Natural killer cell (primary cell): ENCODE results near the gene MYO5C. TPM values are rescaled to one million over a fixed set of nuclear protein-coding genes. Genes with fewer than 3 reads are reported as not detected.
A peak's percentile ranks its signal among the peaks of the same experiment; 100 is the strongest.

Source experiments
- ATAC-seq, 3 donors: fragments of 150-1000 bp in 2 of 3; fragments of 200-7000 bp in 1 of 3; cut with Tn5 transposase; 1 replicate in 1 of 3; 2 replicates in 2 of 3; pipeline ENCODE4 v1.10.0; 2021; ENCODE audit warnings: mild to moderate bottlenecking in 2 of 3, moderate library complexity in 2 of 3
- DNase-seq, 2 donors: peaks; one replicate each; pipeline versions ENCODE4 v3.0.0 to v3.0.0-alpha.2; 2013 to 2021; ENCODE audit warnings: mixed read lengths in 1 of 2
- H3K27ac ChIP-seq: one replicate; pipeline ENCODE4 v1.5.1; 2013; ENCODE audit warnings: mild to moderate bottlenecking, low read length
- H3K27me3 ChIP-seq: one replicate; pipeline ENCODE4 v1.6.1; 2013; ENCODE audit warnings: low read length; ENCODE audit not compliant: control insufficient read depth, insufficient read depth
- H3K36me3 ChIP-seq: one replicate; pipeline ENCODE4 v1.6.1; 2013; ENCODE audit warnings: low read length; ENCODE audit not compliant: control insufficient read depth, insufficient read depth
- H3K4me1 ChIP-seq: one replicate; pipeline ENCODE4 v1.6.1; 2013; ENCODE audit warnings: low read length; ENCODE audit not compliant: control insufficient read depth, insufficient read depth
- H3K4me3 ChIP-seq: one replicate; pipeline ENCODE4 v1.5.1; 2013; ENCODE audit warnings: low read length
- H3K9me3 ChIP-seq: one replicate; pipeline ENCODE4 v1.6.1; 2013; ENCODE audit warnings: low read length; ENCODE audit not compliant: control insufficient read depth, insufficient read depth
- H3K27ac Mint-ChIP-seq, 2 donors: one replicate each; pipeline ENCODE4 v1.8.0; 2022; ENCODE audit warnings: mild to moderate bottlenecking in 2 of 2, mixed read lengths in 2 of 2, moderate library complexity in 1 of 2
- H3K27me3 Mint-ChIP-seq, 2 donors: one replicate each; pipeline ENCODE4 v1.8.0; 2022; ENCODE audit warnings: low read depth in 2 of 2, mixed read lengths in 2 of 2
- H3K36me3 Mint-ChIP-seq: one replicate; pipeline ENCODE4 v1.8.0; 2022; ENCODE audit warnings: mixed read lengths
- H3K4me1 Mint-ChIP-seq, 2 donors: one replicate each; pipeline ENCODE4 v1.8.0; 2022; ENCODE audit warnings: mixed read lengths in 2 of 2
- H3K4me3 Mint-ChIP-seq: one replicate; pipeline ENCODE4 v1.8.0; 2022; ENCODE audit warnings: mild to moderate bottlenecking, moderate library complexity, mixed read lengths
- H3K9me3 Mint-ChIP-seq, 2 donors: one replicate each; pipeline ENCODE4 v1.8.0; 2022; ENCODE audit warnings: mixed read lengths in 2 of 2
- CTCF ChIP-seq: fragments of 200-600 bp; IDR thresholded peaks from one replicate; pipeline ENCODE4 v1.8.0; 2022; ENCODE audit warnings: antibody characterized with exemption
- WGBS: methylation state at CpG from one replicate; pipeline ENCODE4 v1.1.7; 2013; ENCODE audit warnings: missing lambda C conversion rate; ENCODE audit not compliant: insufficient coverage; 5-methylcytosine and 5-hydroxymethylcytosine counted together
- intact Hi-C: fragments of 100-400 bp; cut with micrococcal nuclease; formaldehyde crosslinking; loops from one replicate; pipeline ENCODE4 v1.14.2; 2022
- total RNA-seq, 4 donors: library from RNA; stranded (reverse); fragments of 120-200 nt in 1 of 4; gene quantifications; one replicate each; pipeline versions ENCODE4 v1.2.3 to v1.2.4, GENCODE V29; 2013 to 2022

Gene MYO5C
- total RNA-seq, 3 donors from 2014 or later (not counting 1 experiment from before 2014, with no cell fraction given): 0.45 to 0.82 (median 0.60) TPM

- Mint-ChIP-seq H3K27me3 (peaks cover 0 to 6% of the 10 kb centered on the region in 2 donors), H3K36me3 (no peaks in the 10 kb centered on the region), H3K4me3 (no peak overlapping the region), H3K9me3 (no peaks in the 10 kb centered on the region), H3K4me1 (no peaks in the 10 kb centered on the region), H3K27ac (peak overlapping the region in 1 of 2 donors; percentile 4)
- Histone ChIP-seq H3K36me3 (no peaks in the 10 kb centered on the region), H3K27me3 (no peaks in the 10 kb centered on the region), H3K4me3 (no peak overlapping the region), H3K9me3 (no peaks in the 10 kb centered on the region), H3K27ac (no peak overlapping the region), H3K4me1 (no peaks in the 10 kb centered on the region)
- 82% methylated on average over 2 of the region's 2 CpGs for WGBS
- intact Hi-C loops: loop anchor here (1.0 to 2.0 kb wide), 2 partner anchors 28 to 45 kb away; no protein-coding TSS in a partner anchor
- DNase-seq: peak; percentile 51 to 81
- peak; percentile 77 for TF ChIP-seq CTCF
- ATAC-seq: peak; percentile 83 to 99 (median 94)
Measured at GRCh38 chr15:52208306-52208946, 87.2 kb downstream of the MYO5C start.

GRCh38 chr15:52207191-52207590 is 88.4 kb downstream of the MYO5C start:
- DNase-seq (no peak), ATAC-seq (no peak)
- no peaks in the 10 kb centered on the region for H3K4me1 Mint-ChIP-seq
- H3K36me3 Mint-ChIP-seq: no peaks in the 10 kb centered on the region
- intact Hi-C loops: no loop called here
- Histone ChIP-seq H3K27me3 (no peaks in the 10 kb centered on the region), H3K36me3 (no peaks in the 10 kb centered on the region), H3K4me3 (no peak overlapping the region), H3K27ac (no peak overlapping the region), H3K9me3 (no peaks in the 10 kb centered on the region), H3K4me1 (no peaks in the 10 kb centered on the region)
- no peak overlapping the region for H3K4me3 Mint-ChIP-seq
- H3K9me3 Mint-ChIP-seq: no peaks in the 10 kb centered on the region
- peaks cover 0 to 6% of the 10 kb centered on the region in 2 donors for H3K27me3 Mint-ChIP-seq
- WGBS: no CpG with 5 or more reads among the region's 1 CpG
- TF ChIP-seq CTCF: no peak
- no peak overlapping the region for H3K27ac Mint-ChIP-seq

- H3K27ac Mint-ChIP-seq: no peak overlapping the region
Measured at GRCh38 chr15:52206446-52206845, 89.2 kb downstream of the MYO5C start.

More at GRCh38 chr15:52206446-52206845, 89.2 kb downstream of the MYO5C start:
- no peaks in the 10 kb centered on the region for H3K36me3 ChIP-seq
- DNase-seq (no peak), ATAC-seq (no peak)
- intact Hi-C loops: no loop called here
- 100% methylated on average over 1 of the region's 2 CpGs for WGBS
- H3K4me1 ChIP-seq: no peaks in the 10 kb centered on the region
- H3K4me3 Mint-ChIP-seq: no peak overlapping the region
- no peaks in the 10 kb centered on the region for H3K27me3 ChIP-seq
- H3K4me1 Mint-ChIP-seq: no peaks in the 10 kb centered on the region
- peaks cover 0 to 6% of the 10 kb centered on the region in 2 donors for H3K27me3 Mint-ChIP-seq
- H3K9me3 Mint-ChIP-seq: no peaks in the 10 kb centered on the region
- H3K36me3 Mint-ChIP-seq: no peaks in the 10 kb centered on the region
- no peak overlapping the region for H3K27ac ChIP-seq
- H3K9me3 ChIP-seq: no peaks in the 10 kb centered on the region
- no peak overlapping the region for H3K4me3 ChIP-seq
- TF ChIP-seq CTCF: no peak
